PFSK-1 (cell line): ENCODE results near the gene RNF224.

ENCODE experiments used
- FOXP2 ChIP-seq: optimal IDR thresholded peaks from 2 replicates; pipeline ENCODE3; 2011; ENCODE audit warnings: borderline replicate concordance, control low read depth, inconsistent platforms; ENCODE audit not compliant: insufficient read depth; ENCODE audit errors: extremely low read length, extremely low read depth
- POLR2AphosphoS5 ChIP-seq: IDR thresholded peaks from 2 replicates; pipeline ENCODE4 v1.6.1; 2012; ENCODE audit warnings: low read depth, mild to moderate bottlenecking, control low read depth, low read length, moderate library complexity
- REST ChIP-seq, 2 experiments: IDR thresholded peaks; 2 replicates each; pipeline versions ENCODE4 v1.6.1 to v1.8.0; 2011 to 2012; ENCODE audit warnings: low read depth in 2 of 2, low read length in 2 of 2, control low read depth in 1 of 2, inconsistent platforms in 1 of 2, mild to moderate bottlenecking in 1 of 2, moderate library complexity in 1 of 2; ENCODE audit not compliant: insufficient read depth in 1 of 2
- SIN3A ChIP-seq: IDR thresholded peaks from 2 replicates; pipeline ENCODE4 v1.6.1; 2012; ENCODE audit warnings: mild to moderate bottlenecking, low read length, moderate library complexity, borderline replicate concordance; ENCODE audit not compliant: insufficient read depth
- TAF1 ChIP-seq: IDR thresholded peaks from 2 replicates; pipeline ENCODE4 v1.6.1; 2012; ENCODE audit warnings: low read length, control low read depth, borderline replicate concordance; ENCODE audit not compliant: insufficient read depth

Gene RNF224

GRCh38 chr9:137191691-137192447 lies 35.4 kb upstream of the RNF224 start:
- no peak for TF ChIP-seq REST (IDR thresholded peaks at IDR 0.05; ENCODE audit: insufficient read depth in 1 of 2, low read depth in 2 of 2, low read length in 2 of 2)
- TF ChIP-seq TAF1: no peak
- no peak for TF ChIP-seq FOXP2
- TF ChIP-seq SIN3A: no peak
- TF ChIP-seq POLR2AphosphoS5: no peak

GRCh38 chr9:137192448-137192780 lies 34.9 kb upstream of the RNF224 start:
- TF ChIP-seq REST (IDR thresholded peaks at IDR 0.05; ENCODE audit: insufficient read depth in 1 of 2, low read depth in 2 of 2, low read length in 2 of 2) (no peak), FOXP2 (no peak), TAF1 (no peak), POLR2AphosphoS5 (no peak), SIN3A (no peak)

- TF ChIP-seq TAF1: no peak
- TF ChIP-seq SIN3A: no peak
- no peak for TF ChIP-seq POLR2AphosphoS5
- no peak for TF ChIP-seq REST (IDR thresholded peaks at IDR 0.05; ENCODE audit: insufficient read depth in 1 of 2, low read depth in 2 of 2, low read length in 2 of 2)
- TF ChIP-seq FOXP2: no peak
Measured at GRCh38 chr9:137192859-137193258, 34.4 kb upstream of the RNF224 start.

- TF ChIP-seq FOXP2 (no peak), SIN3A (no peak), TAF1 (no peak), POLR2AphosphoS5 (no peak), REST (IDR thresholded peaks at IDR 0.05; ENCODE audit: insufficient read depth in 1 of 2, low read depth in 2 of 2, low read length in 2 of 2) (no peak)
Measured at GRCh38 chr9:137193771-137194170, 33.5 kb upstream of the RNF224 start.
